Kidney (tissue), 14 donors: ENCODE results near the gene B4GALT6. TPM values are rescaled to one million over a fixed set of nuclear protein-coding genes. Genes with fewer than 3 reads are reported as not detected.

ENCODE experiments used
- DNase-seq, 5 donors: peaks; one replicate each; pipeline ENCODE4 v3.0.0-alpha.2; 2013 to 2020
- FAIRE-seq: peaks from 2 replicates; lab custom pipeline; 2012; peaks lifted over from hg19 to GRCh38; lab: Jason Lieb, UNC
- H3K27ac ChIP-seq, 2 donors: one replicate each; pipeline ENCODE4 v1.7.0; 2013; ENCODE audit warnings: low read depth in 2 of 2, low read length in 2 of 2, inconsistent platforms in 1 of 2
- H3K27me3 ChIP-seq: one replicate; pipeline ENCODE4 v1.7.1; 2013; ENCODE audit warnings: low read length, inconsistent platforms; ENCODE audit not compliant: control insufficient read depth, insufficient read depth
- H3K36me3 ChIP-seq, 3 donors: one replicate each; pipeline versions ENCODE4 v1.7.0 to v1.7.1; 2013; ENCODE audit warnings: low read length in 3 of 3, control low read depth in 1 of 3, inconsistent platforms in 1 of 3; ENCODE audit not compliant: insufficient read depth in 3 of 3, control insufficient read depth in 2 of 3
- H3K4me1 ChIP-seq, 3 donors: one replicate each; pipeline versions ENCODE4 v1.7.0 to v1.7.1; 2013; ENCODE audit warnings: low read length in 3 of 3, inconsistent platforms in 1 of 3, low read depth in 1 of 3; ENCODE audit not compliant: control insufficient read depth in 2 of 3, insufficient read depth in 2 of 3
- H3K4me3 ChIP-seq, 3 donors: one replicate each; pipeline versions ENCODE4 v1.7.0 to v1.8.1; 2013; ENCODE audit warnings: low read length in 3 of 3, control low read depth in 1 of 3, inconsistent platforms in 1 of 3
- H3K9ac ChIP-seq, 3 donors: one replicate each; pipeline versions ENCODE4 v1.7.0 to v1.7.1; 2013; ENCODE audit warnings: low read length in 3 of 3, control low read depth in 1 of 3, inconsistent platforms in 1 of 3
- H3K9me3 ChIP-seq, 3 donors: one replicate each; pipeline versions ENCODE4 v1.7.0 to v1.7.1; 2013; ENCODE audit warnings: low read length in 3 of 3, control low read depth in 1 of 3, inconsistent platforms in 1 of 3; ENCODE audit not compliant: control insufficient read depth in 2 of 3, insufficient read depth in 1 of 3
- intact Hi-C: fragments of 100-400 bp; cut with DNase I; formaldehyde crosslinking; loops from one replicate; pipeline ENCODE4 v1.11.1; 2022
- polyA plus RNA-seq: library from polyadenylated mRNA; stranded (reverse); fragments of 350-450 nt; fragmentation: Illumina TruSeq; extraction: RNeasy Lipid Tissue Mini Kit (QIAGEN cat#74804); gene quantifications from one replicate; pipeline ENCODE4 v1.2.3, GENCODE V29; 2014; ENCODE audit warnings: low read depth, low replicate concordance; ENCODE audit not compliant: insufficient read depth
- total RNA-seq: library from RNA; stranded (reverse); fragmentation: NEBNext Ultra II Directional; extraction: Animal tissue kit (Norgen Biotek cat#: 25700); gene quantifications from one replicate; pipeline ENCODE4 v1.2.1, GENCODE V29; 2021
- TF ChIP-seq, protein P1 (sequence below): IDR thresholded peaks from 3 replicates; pipeline ENCODE4 v1.5.1; 2012; ENCODE audit warnings: mild to moderate bottlenecking, moderate library complexity, borderline replicate concordance; ENCODE audit not compliant: insufficient read depth; ENCODE audit errors: extremely low read depth
- donor health status: control.
- donor health status: control.
- donor health status: control.
- donor health status: control.
- donor health status: control.
- donor health status: DM: yes; HTN: yes; CAD: no.
- donor health status: Normal renal cell carcinoma (clear cell type).

The B4GALT6 gene
- total and polyA plus RNA-seq, 2 donors from 2014 or later = 2.1 to 4.2 TPM

DNA sequence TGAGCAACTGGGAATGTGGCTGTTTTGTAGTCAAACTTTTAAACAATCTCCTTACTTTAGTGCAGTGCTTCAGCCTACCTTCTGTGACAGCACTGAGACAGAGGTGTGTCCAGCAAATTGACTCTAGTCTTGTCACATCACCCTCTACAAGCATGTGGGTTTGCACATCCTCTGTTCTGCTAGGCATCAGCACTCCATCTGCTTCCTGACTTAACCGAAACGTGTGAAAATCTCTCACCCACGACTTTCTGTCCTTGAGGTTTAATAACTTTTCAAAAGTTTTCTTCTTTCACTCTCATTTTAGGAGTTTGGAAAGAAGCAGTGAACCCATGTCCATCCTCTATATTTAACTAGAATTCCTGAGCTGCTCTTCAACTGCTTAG lies 50.1 kb downstream of the B4GALT6 start:
- H3K27me3 ChIP-seq = no peaks in the 10 kb centered on the region
- H3K9me3 ChIP-seq = no peaks in the 10 kb centered on the region
- FAIRE-seq = no peak
- H3K4me1 ChIP-seq = no peaks in the 10 kb centered on the region
- no peak overlapping the region for H3K9ac ChIP-seq
- H3K27ac ChIP-seq = no peak overlapping the region
- intact Hi-C loops = no loop called here
- H3K4me3 ChIP-seq = no peak overlapping the region
- no peak for DNase-seq
- TF ChIP-seq, protein P1, sequence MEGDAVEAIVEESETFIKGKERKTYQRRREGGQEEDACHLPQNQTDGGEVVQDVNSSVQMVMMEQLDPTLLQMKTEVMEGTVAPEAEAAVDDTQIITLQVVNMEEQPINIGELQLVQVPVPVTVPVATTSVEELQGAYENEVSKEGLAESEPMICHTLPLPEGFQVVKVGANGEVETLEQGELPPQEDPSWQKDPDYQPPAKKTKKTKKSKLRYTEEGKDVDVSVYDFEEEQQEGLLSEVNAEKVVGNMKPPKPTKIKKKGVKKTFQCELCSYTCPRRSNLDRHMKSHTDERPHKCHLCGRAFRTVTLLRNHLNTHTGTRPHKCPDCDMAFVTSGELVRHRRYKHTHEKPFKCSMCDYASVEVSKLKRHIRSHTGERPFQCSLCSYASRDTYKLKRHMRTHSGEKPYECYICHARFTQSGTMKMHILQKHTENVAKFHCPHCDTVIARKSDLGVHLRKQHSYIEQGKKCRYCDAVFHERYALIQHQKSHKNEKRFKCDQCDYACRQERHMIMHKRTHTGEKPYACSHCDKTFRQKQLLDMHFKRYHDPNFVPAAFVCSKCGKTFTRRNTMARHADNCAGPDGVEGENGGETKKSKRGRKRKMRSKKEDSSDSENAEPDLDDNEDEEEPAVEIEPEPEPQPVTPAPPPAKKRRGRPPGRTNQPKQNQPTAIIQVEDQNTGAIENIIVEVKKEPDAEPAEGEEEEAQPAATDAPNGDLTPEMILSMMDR = no peak
- no peaks in the 10 kb centered on the region for H3K36me3 ChIP-seq

DNA sequence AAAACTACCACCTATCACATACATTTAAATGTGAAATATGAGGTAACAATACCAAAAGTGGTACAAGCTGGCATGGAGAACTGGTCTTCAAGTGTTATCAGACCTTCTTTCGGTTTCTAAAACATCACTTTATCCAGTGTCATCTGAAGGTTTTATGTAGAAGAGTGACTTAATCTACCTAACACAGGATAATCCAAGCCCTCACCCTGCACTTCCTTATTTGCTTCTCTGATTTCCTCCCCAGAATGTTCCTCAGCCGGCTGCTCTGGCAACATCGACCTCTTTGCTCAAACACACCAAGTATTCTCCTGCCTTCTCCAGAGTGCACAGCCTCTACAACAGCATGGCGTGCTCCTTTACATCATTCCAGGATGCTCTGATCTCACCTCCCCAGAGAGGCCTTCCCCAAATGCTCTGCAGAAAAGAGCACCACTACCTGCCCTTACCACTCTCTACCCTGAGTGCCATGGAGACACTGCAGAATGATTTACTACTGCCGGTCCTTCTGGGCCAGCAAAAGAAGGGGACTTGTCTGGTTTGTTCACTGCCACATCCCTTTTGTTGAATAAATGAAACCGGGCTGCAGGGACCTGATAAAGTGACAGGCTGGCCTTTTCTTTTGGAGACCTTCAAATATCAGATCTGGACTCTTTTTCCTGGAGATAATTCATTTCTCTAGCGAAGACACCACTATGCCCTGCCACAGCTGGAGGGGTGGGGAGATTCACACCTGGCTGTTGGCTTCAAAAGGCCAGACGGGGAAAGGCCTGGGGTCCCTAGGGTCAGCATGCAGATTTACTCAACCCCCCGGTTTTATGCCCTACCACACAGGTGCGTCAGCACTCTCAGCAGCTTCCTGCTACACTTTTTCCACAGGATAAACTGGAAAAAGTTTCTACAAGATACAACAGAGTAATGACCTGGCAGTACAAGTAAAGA lies 50.7 kb downstream of the B4GALT6 start:
- H3K4me1 ChIP-seq = no peaks in the 10 kb centered on the region
- no peaks in the 10 kb centered on the region for H3K9me3 ChIP-seq
- H3K4me3 ChIP-seq = no peak overlapping the region
- H3K36me3 ChIP-seq = no peaks in the 10 kb centered on the region
- intact Hi-C loops = no loop called here
- H3K27me3 ChIP-seq = no peaks in the 10 kb centered on the region
- FAIRE-seq (no peak), DNase-seq (no peak)
- no peak overlapping the region for H3K9ac ChIP-seq
- H3K27ac ChIP-seq = no peak overlapping the region
- TF ChIP-seq, protein P1 = no peak

DNA sequence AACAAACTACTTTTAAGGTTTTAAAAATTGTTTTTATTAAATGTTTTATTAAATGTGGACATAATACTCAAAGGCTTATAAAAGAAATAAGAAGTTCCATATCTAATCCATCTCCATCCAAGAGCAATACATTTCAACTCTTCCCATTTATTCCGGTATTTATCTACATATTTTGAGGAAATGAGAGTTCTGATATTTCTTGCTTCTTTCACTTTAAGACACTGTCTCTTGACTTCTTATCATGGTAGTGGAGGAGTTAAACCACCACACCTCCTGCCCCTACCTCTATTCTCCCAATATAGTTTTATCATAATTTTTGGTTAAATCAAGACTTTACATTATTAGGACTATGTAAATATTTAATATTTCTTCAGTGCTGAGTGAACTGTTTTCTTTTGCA lies 52.0 kb downstream of the B4GALT6 start:
- FAIRE-seq = no peak

More for the DNA sequence above, 52.0 kb downstream of the B4GALT6 start:
- H3K4me3 ChIP-seq = no peak overlapping the region
- DNase-seq = no peak
- no peak overlapping the region for H3K9ac ChIP-seq
- no peaks in the 10 kb centered on the region for H3K9me3 ChIP-seq
- no peaks in the 10 kb centered on the region for H3K27me3 ChIP-seq
- no peaks in the 10 kb centered on the region for H3K36me3 ChIP-seq
- no peak overlapping the region for H3K27ac ChIP-seq
- intact Hi-C loops = no loop called here
- H3K4me1 ChIP-seq = no peaks in the 10 kb centered on the region
- TF ChIP-seq, protein P1 = no peak
